C4-2B (cell line): ENCODE data around the gene EFCAB10.

Experiments
- ZFX ChIP-seq: fragments of 450-650 bp; IDR thresholded peaks from 2 replicates; pipeline ENCODE4 v1.6.1; 2017
- TF ChIP-seq, protein P1 (sequence below): fragments of 450-650 bp; conservative IDR thresholded peaks from 2 replicates; pipeline ENCODE4 v1.5.1; 2017; ENCODE audit warnings: mild to moderate bottlenecking

- TF ChIP-seq, protein P1, sequence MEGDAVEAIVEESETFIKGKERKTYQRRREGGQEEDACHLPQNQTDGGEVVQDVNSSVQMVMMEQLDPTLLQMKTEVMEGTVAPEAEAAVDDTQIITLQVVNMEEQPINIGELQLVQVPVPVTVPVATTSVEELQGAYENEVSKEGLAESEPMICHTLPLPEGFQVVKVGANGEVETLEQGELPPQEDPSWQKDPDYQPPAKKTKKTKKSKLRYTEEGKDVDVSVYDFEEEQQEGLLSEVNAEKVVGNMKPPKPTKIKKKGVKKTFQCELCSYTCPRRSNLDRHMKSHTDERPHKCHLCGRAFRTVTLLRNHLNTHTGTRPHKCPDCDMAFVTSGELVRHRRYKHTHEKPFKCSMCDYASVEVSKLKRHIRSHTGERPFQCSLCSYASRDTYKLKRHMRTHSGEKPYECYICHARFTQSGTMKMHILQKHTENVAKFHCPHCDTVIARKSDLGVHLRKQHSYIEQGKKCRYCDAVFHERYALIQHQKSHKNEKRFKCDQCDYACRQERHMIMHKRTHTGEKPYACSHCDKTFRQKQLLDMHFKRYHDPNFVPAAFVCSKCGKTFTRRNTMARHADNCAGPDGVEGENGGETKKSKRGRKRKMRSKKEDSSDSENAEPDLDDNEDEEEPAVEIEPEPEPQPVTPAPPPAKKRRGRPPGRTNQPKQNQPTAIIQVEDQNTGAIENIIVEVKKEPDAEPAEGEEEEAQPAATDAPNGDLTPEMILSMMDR, result no peak
- no peak for TF ChIP-seq ZFX
Observed at GRCh38 chr7:105621176-105621575, 39.9 kb upstream of the EFCAB10 start.
